Ammon's horn (tissue), 1 donor: ENCODE data around the gene CAPN6.

Source experiments
- DNase-seq: peaks from one replicate; pipeline ENCODE4 v3.0.0-alpha.2; 2016; ENCODE audit warnings: low spot score

CAPN6 gene

DNA sequence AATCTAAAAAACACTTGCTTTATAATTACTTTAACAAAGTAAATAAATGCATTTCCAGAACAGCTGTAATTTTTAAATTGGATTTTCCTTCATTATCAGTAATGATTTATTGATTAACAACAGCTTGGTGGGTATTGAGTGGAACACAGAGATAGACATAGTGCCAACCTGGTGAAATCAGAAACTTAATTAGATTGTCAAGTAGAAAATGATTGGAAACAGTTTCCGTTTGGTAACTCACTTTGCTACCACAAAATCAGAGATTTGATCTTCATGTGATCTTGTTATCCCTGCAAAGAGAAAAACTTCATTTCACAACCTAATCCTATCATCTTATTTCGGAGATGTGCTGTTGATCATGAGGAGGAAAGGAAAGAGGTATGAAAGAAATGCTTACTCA, 70.8 kb downstream of the CAPN6 start:
- DNase-seq, result no peak
